ENCODE measurements around the gene C19orf33.

Gene C19orf33

DNA sequence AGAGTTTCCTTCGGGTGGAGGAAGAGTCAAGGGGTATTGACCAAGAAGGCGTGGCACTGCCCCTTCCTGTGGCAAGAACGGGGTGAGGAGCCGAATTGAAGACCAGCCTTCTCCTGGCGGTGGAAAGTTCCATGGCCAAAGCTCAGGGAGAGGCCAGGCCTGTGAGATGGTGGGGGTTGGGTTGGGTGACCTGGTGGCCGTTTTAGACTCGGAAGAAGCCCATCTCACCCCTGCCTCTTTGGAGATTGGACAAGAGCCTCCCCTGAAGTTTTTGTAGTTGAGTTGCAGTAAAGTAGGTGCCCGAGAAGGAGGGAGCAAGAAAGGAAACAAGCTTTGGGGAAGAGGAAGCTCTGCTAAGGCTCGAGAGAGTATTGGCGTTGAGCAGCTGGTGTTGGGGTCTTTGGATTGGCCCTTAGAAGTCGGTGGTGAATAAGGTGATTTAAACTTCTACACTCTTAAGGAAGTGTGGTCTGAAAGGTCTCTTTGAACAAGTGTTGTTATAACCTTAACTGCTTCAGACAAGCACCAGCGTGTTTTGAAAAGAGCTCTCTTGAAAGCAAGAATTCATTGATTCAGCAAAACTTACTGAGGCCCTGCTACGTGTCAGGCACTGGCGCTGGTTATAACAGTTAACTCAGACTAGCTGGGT, 38.7 kb upstream of the C19orf33 start:
- TF ChIP-seq EZH2 (optimal IDR thresholded peaks at IDR 0.05; ENCODE audit: low read depth, low read length): no peak
- TF ChIP-seq, protein P1, sequence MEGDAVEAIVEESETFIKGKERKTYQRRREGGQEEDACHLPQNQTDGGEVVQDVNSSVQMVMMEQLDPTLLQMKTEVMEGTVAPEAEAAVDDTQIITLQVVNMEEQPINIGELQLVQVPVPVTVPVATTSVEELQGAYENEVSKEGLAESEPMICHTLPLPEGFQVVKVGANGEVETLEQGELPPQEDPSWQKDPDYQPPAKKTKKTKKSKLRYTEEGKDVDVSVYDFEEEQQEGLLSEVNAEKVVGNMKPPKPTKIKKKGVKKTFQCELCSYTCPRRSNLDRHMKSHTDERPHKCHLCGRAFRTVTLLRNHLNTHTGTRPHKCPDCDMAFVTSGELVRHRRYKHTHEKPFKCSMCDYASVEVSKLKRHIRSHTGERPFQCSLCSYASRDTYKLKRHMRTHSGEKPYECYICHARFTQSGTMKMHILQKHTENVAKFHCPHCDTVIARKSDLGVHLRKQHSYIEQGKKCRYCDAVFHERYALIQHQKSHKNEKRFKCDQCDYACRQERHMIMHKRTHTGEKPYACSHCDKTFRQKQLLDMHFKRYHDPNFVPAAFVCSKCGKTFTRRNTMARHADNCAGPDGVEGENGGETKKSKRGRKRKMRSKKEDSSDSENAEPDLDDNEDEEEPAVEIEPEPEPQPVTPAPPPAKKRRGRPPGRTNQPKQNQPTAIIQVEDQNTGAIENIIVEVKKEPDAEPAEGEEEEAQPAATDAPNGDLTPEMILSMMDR (IDR thresholded peaks at IDR 0.05; ENCODE audit: low read length): no peak
- no peak for TF ChIP-seq EZH2phosphoT487 (IDR thresholded peaks at IDR 0.05; ENCODE audit: low read length)
- H3K4me3 ChIP-seq (ENCODE audit: low read length): peak overlapping the region; percentile 67

DNA sequence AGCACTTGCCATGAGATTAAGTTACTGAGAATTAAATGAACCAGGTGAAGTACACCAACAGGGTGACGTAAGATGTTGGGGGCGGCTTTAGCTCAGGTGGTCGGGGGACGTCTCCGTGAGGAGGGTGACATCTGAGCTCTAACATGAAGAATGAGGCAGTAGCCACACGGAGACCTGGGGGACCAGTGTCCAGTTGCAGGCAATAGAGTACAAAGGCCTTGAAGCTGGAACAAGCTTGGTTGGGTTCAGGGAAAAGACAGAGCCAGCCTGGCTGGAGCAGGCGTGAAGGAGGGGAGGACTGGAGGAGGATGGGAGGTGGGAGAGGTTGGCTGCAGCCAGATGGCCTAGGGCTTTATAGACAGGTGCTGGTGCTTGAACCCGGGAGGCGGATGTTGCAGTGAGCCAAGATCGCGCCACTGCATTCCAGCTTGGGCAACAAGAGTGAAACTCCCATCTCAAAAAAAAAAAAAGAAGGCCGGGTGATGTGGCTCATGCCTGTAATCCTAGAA, 38.1 kb upstream of the C19orf33 start:
- Histone ChIP-seq H3K4me2 (ENCODE audit: low read depth, low read length) (no peak overlapping the region), H3K36me3 (replicated peaks; ENCODE audit: insufficient read depth, low read length) (no peaks in the 10 kb centered on the region), H3K9me3 (replicated peaks; ENCODE audit: insufficient read depth, low read length) (no peaks in the 10 kb centered on the region), H3K4me1 (ENCODE audit: low read length) (0 out of 2 replicates have a peak, but pooled peaks cover 2% of the 10 kb centered on the region), H3K4me3 (ENCODE audit: low read length) (no peak overlapping the region), H3F3A (ENCODE audit: insufficient read depth, low read length) (no peaks in the 10 kb centered on the region), H4K20me1 (ENCODE audit: insufficient read depth, low read length) (no peaks in the 10 kb centered on the region), H3K27ac (ENCODE audit: low read length) (no peak overlapping the region), H3K9ac (ENCODE audit: low read length) (no peak overlapping the region), H2AFZ (ENCODE audit: low read length) (no peak overlapping the region), H3K9me2 (replicated peaks; ENCODE audit: insufficient read depth, low read length) (no peaks in the 10 kb centered on the region), H3K27me3 (replicated peaks; ENCODE audit: insufficient read depth, low read length) (no peaks in the 10 kb centered on the region), H3K79me2 (ENCODE audit: low read length) (no peaks in the 10 kb centered on the region)
- DNase-seq: no peak
- TF ChIP-seq, protein P1 (IDR thresholded peaks at IDR 0.05; ENCODE audit: low read length): no peak
- TF ChIP-seq EZH2phosphoT487 (IDR thresholded peaks at IDR 0.05; ENCODE audit: low read length) (no peak), EZH2 (optimal IDR thresholded peaks at IDR 0.05; ENCODE audit: low read depth, low read length) (no peak)

More for the DNA sequence above, 38.7 kb upstream of the C19orf33 start:
- no peaks in the 10 kb centered on the region for H3K9me3 ChIP-seq (replicated peaks; ENCODE audit: insufficient read depth, low read length)
- no peaks in the 10 kb centered on the region for H4K20me1 ChIP-seq (ENCODE audit: insufficient read depth, low read length)
- no peaks in the 10 kb centered on the region for H3K27me3 ChIP-seq (replicated peaks; ENCODE audit: insufficient read depth, low read length)
- no peaks in the 10 kb centered on the region for H3K9me2 ChIP-seq (replicated peaks; ENCODE audit: insufficient read depth, low read length)
- peak overlapping the region; percentile 55; the same call in 1 of the 2 replicates for H3K9ac ChIP-seq (ENCODE audit: low read length)
- H3K36me3 ChIP-seq (replicated peaks; ENCODE audit: insufficient read depth, low read length): no peaks in the 10 kb centered on the region
- peak overlapping the region; percentile 68 for H3K4me2 ChIP-seq (ENCODE audit: low read depth, low read length)
- no peaks in the 10 kb centered on the region for H3F3A ChIP-seq (ENCODE audit: insufficient read depth, low read length)
- DNase-seq: no peak
- 0 out of 2 replicates have a peak, but pooled peaks cover 2% of the 10 kb centered on the region for H3K4me1 ChIP-seq (ENCODE audit: low read length)
- no peaks in the 10 kb centered on the region for H3K79me2 ChIP-seq (ENCODE audit: low read length)
- H3K27ac ChIP-seq (ENCODE audit: low read length): no peak overlapping the region
- peak overlapping the region; percentile 85; the same call in 1 of the 2 replicates for H2AFZ ChIP-seq (ENCODE audit: low read length)

DNA sequence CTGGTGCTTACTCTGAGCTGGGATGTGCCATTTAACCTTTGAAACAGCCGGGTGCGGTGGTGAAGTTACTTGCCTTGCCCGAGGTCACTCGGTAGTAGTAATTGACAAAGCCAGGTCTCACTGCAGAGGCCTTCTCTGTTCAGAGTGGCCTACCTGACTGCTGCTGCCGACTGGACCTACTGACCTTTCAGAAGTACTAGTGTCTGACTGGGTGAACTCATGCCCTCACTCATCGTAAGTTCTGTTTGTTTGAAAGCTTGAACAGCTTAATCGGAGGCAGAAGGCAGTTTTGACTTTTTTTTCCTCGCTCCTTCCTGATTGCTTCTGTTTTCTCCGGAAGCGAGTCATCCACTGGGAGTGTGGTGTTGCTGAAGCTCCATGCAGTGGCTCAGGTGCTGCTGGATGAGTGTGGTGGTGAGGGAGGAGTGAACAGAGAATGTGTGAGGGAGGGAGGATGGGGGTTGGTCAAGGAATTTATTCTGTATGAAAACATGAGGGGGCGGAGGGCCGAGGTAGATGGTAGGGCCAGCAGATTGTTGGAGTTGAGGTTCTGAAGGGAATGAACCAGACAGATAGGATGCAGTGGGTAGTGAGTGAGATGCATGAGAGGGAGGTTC, 37.0 kb upstream of the C19orf33 start:
- no peak for DNase-seq
- no peaks in the 10 kb centered on the region for H3F3A ChIP-seq (ENCODE audit: insufficient read depth, low read length)
- H2AFZ ChIP-seq (ENCODE audit: low read length): no peak overlapping the region
- H4K20me1 ChIP-seq (ENCODE audit: insufficient read depth, low read length): no peaks in the 10 kb centered on the region
- no peak overlapping the region for H3K27ac ChIP-seq (ENCODE audit: low read length)
- H3K4me1 ChIP-seq (ENCODE audit: low read length): 0 out of 2 replicates have a peak, but pooled peaks cover 2% of the 10 kb centered on the region
- no peak overlapping the region for H3K4me2 ChIP-seq (ENCODE audit: low read depth, low read length)
- H3K27me3 ChIP-seq (replicated peaks; ENCODE audit: insufficient read depth, low read length): no peaks in the 10 kb centered on the region
- no peaks in the 10 kb centered on the region for H3K79me2 ChIP-seq (ENCODE audit: low read length)
- H3K9ac ChIP-seq (ENCODE audit: low read length): no peak overlapping the region
- H3K9me3 ChIP-seq (replicated peaks; ENCODE audit: insufficient read depth, low read length): no peaks in the 10 kb centered on the region
- H3K9me2 ChIP-seq (replicated peaks; ENCODE audit: insufficient read depth, low read length): no peaks in the 10 kb centered on the region
- H3K36me3 ChIP-seq (replicated peaks; ENCODE audit: insufficient read depth, low read length): no peaks in the 10 kb centered on the region
- H3K4me3 ChIP-seq (ENCODE audit: low read length): no peak overlapping the region
- TF ChIP-seq, protein P1 (IDR thresholded peaks at IDR 0.05; ENCODE audit: low read length): no peak
- TF ChIP-seq EZH2phosphoT487 (IDR thresholded peaks at IDR 0.05; ENCODE audit: low read length): no peak
